ENCODE data around the gene EZR. TPM values are rescaled to one million over a fixed set of nuclear protein-coding genes. Genes with fewer than 3 reads are reported as not detected.

The EZR gene
- total RNA-seq, 1 experiment from 2014 or later = 1,402 TPM

- CTCF ChIA-PET = interaction anchor here (0.6 to 2.1 kb wide), 8 partner anchors 9 to 404 kb away, joined by 3 to 21 read pairs (median 4); no protein-coding TSS in a partner anchor
- Histone ChIP-seq H3K79me2 (ENCODE audit: insufficient read depth, low read length) (peaks cover 76% of the 10 kb centered on the region), H2AFZ (ENCODE audit: low read depth, low read length, poor library complexity, severe bottlenecking) (no peak overlapping the region), H3K9ac (ENCODE audit: low read length) (peak overlapping the region; percentile 74), H3K27me3 (ENCODE audit: insufficient read depth, low read length) (no peaks in the 10 kb centered on the region), H3K4me1 (ENCODE audit: control insufficient read depth in 1 of 2, insufficient read depth in 2 of 2, low read length in 2 of 2) (peaks cover 45 to 79% of the 10 kb centered on the region in 2 experiments), H3K36me3 (ENCODE audit: control insufficient read depth in 1 of 2, insufficient read depth in 2 of 2, low read length in 2 of 2) (peaks cover 0 to 56% of the 10 kb centered on the region in 2 experiments; a peak in 2 of 4 replicates), H3K9me3 (ENCODE audit: control insufficient read depth in 1 of 2, insufficient read depth in 1 of 2, low read depth in 1 of 2, low read length in 2 of 2) (no peaks in the 10 kb centered on the region), H3K27ac (ENCODE audit: low read depth, low read length) (peak overlapping the region; percentile 97), H3K4me2 (ENCODE audit: low read length) (peak overlapping the region; percentile 64), H3K9me2 (ENCODE audit: insufficient read depth) (no peaks in the 10 kb centered on the region), H4K20me1 (ENCODE audit: insufficient read depth) (no peaks in the 10 kb centered on the region), H3K4me3 (replicated peaks in 1 of 2; ENCODE audit: low read depth in 1 of 2, low read length in 2 of 2) (no peak overlapping the region; a peak in 1 of 4 replicates)
- intact Hi-C loops (cut with micrococcal nuclease) = loop anchor here (1.0 kb wide), 4 partner anchors 10 to 123 kb away; no protein-coding TSS in a partner anchor
- ATAC-seq (peak; percentile 85), DNase-seq (ENCODE audit: low read depth, low spot score) (peak; percentile 100)
- POLR2A ChIA-PET = interaction anchor here (0.5 to 4.4 kb wide), 13 partner anchors 9 to 171 kb away, joined by 3 to 35 read pairs (median 6); no protein-coding TSS in a partner anchor
- RAD21 ChIA-PET (ENCODE audit: low non-redundant PET in 1 of 2, low total read pairs in 2 of 2, uncharacterized antibody in 2 of 2, unreplicated experiment in 2 of 2) = interaction anchor here (0.6 to 1.4 kb wide), 5 partner anchors 12 to 123 kb away, joined by 3 to 5 read pairs (median 4); no protein-coding TSS in a partner anchor
- peak; percentile 74; the same call in 1 of the 2 replicates for TF ChIP-seq POLR2AphosphoS5 (IDR thresholded peaks at IDR 0.05; ENCODE audit: low read depth, low read length)
- no peak for TF ChIP-seq MAX (IDR thresholded peaks at IDR 0.05)
- TF ChIP-seq ZBTB33 (IDR thresholded peaks at IDR 0.05; ENCODE audit: extremely low read depth, insufficient replicate concordance, low read length) = peak; percentile 79
- peak; percentile 95 for TF ChIP-seq TCF7L2 (IDR thresholded peaks at IDR 0.05; ENCODE audit: borderline replicate concordance, extremely low read depth, insufficient read depth, insufficient read length)
- TF ChIP-seq YY1 (IDR thresholded peaks at IDR 0.05; ENCODE audit: extremely low read depth, insufficient replicate concordance, low read depth, low read length) = peak; percentile 78
- no peak for TF ChIP-seq REST (IDR thresholded peaks at IDR 0.05; ENCODE audit: low read depth)
- TF ChIP-seq RAD21 (IDR thresholded peaks at IDR 0.05; ENCODE audit: low read depth) = no peak
- peak; percentile 37 for TF ChIP-seq POLR2A (IDR thresholded peaks at IDR 0.05; ENCODE audit: borderline replicate concordance, extremely low read depth, insufficient read depth, insufficient read length)
- no TSS peak for BruUV-seq (replicated peaks)
Observed at GRCh38 chr6:158730541-158730907, 88.6 kb downstream of the EZR start.

Measured in HCT116 (cell line).